ENCODE data around the gene SYNM.

Gene SYNM

GRCh38 chr15:99131441-99132023 is 26.7 kb downstream of the SYNM start:
- Histone ChIP-seq H3K9me3 (ENCODE audit: insufficient read depth, low read length) (no peaks in the 10 kb centered on the region), H3K79me2 (ENCODE audit: low read length) (no peaks in the 10 kb centered on the region), H3K4me2 (ENCODE audit: low read length) (no peak overlapping the region), H4K20me1 (ENCODE audit: insufficient read depth, low read length) (no peaks in the 10 kb centered on the region), H3K27me3 (ENCODE audit: low read depth, low read length) (peaks cover 83% of the 10 kb centered on the region), H3K27ac (ENCODE audit: low read length) (no peak overlapping the region), H3K36me3 (replicated peaks; ENCODE audit: low read depth, low read length) (no peaks in the 10 kb centered on the region), H2AFZ (ENCODE audit: low read depth, low read length) (no peak overlapping the region), H3K4me1 (ENCODE audit: low read length) (peaks cover 18% of the 10 kb centered on the region), H3K4me3 (ENCODE audit: low read length) (no peak overlapping the region), H3K9ac (ENCODE audit: low read length) (no peak overlapping the region)
- TF ChIP-seq EZH2phosphoT487 (IDR thresholded peaks at IDR 0.05; ENCODE audit: low read depth), result no peak
- no peak for TF ChIP-seq CTCF (IDR thresholded peaks at IDR 0.05; ENCODE audit: low read depth, low read length)

- H3K36me3 ChIP-seq (replicated peaks; ENCODE audit: low read depth, low read length), result no peaks in the 10 kb centered on the region
Observed at GRCh38 chr15:99132122-99132521, 27.2 kb downstream of the SYNM start.

GRCh38 chr15:99132634-99133287 is 27.9 kb downstream of the SYNM start:
- no peak for TF ChIP-seq EZH2phosphoT487 (IDR thresholded peaks at IDR 0.05; ENCODE audit: low read depth)
- no peak for TF ChIP-seq CTCF (IDR thresholded peaks at IDR 0.05; ENCODE audit: low read depth, low read length)
- no peak overlapping the region for H3K4me3 ChIP-seq (ENCODE audit: low read length)
- no peak overlapping the region for H2AFZ ChIP-seq (ENCODE audit: low read depth, low read length)
- H3K9me3 ChIP-seq (ENCODE audit: insufficient read depth, low read length), result no peaks in the 10 kb centered on the region
- peaks cover 18% of the 10 kb centered on the region for H3K4me1 ChIP-seq (ENCODE audit: low read length)
- H3K27me3 ChIP-seq (ENCODE audit: low read depth, low read length), result peaks cover 71% of the 10 kb centered on the region
- H3K36me3 ChIP-seq (replicated peaks; ENCODE audit: low read depth, low read length), result no peaks in the 10 kb centered on the region
- H4K20me1 ChIP-seq (ENCODE audit: insufficient read depth, low read length), result no peaks in the 10 kb centered on the region
- no peaks in the 10 kb centered on the region for H3K79me2 ChIP-seq (ENCODE audit: low read length)
- no peak overlapping the region for H3K27ac ChIP-seq (ENCODE audit: low read length)
- no peak overlapping the region for H3K9ac ChIP-seq (ENCODE audit: low read length)
- H3K4me2 ChIP-seq (ENCODE audit: low read length), result no peak overlapping the region

More at GRCh38 chr15:99132122-99132521, 27.2 kb downstream of the SYNM start:
- Histone ChIP-seq H2AFZ (ENCODE audit: low read depth, low read length) (no peak overlapping the region), H3K27ac (ENCODE audit: low read length) (no peak overlapping the region), H3K4me1 (ENCODE audit: low read length) (peaks cover 18% of the 10 kb centered on the region), H3K9me3 (ENCODE audit: insufficient read depth, low read length) (no peaks in the 10 kb centered on the region), H3K4me2 (ENCODE audit: low read length) (no peak overlapping the region), H3K79me2 (ENCODE audit: low read length) (no peaks in the 10 kb centered on the region), H3K9ac (ENCODE audit: low read length) (no peak overlapping the region), H4K20me1 (ENCODE audit: insufficient read depth, low read length) (no peaks in the 10 kb centered on the region), H3K4me3 (ENCODE audit: low read length) (no peak overlapping the region), H3K27me3 (ENCODE audit: low read depth, low read length) (peaks cover 77% of the 10 kb centered on the region)
- TF ChIP-seq EZH2phosphoT487 (IDR thresholded peaks at IDR 0.05; ENCODE audit: low read depth) (no peak), CTCF (IDR thresholded peaks at IDR 0.05; ENCODE audit: low read depth, low read length) (no peak)

- Histone ChIP-seq H2AFZ (ENCODE audit: low read depth, low read length) (no peak overlapping the region), H3K27ac (ENCODE audit: low read length) (no peak overlapping the region)
Observed at GRCh38 chr15:99134317-99134821, 29.5 kb downstream of the SYNM start.

More at GRCh38 chr15:99134317-99134821, 29.5 kb downstream of the SYNM start:
- Histone ChIP-seq H3K27me3 (ENCODE audit: low read depth, low read length) (peaks cover 55% of the 10 kb centered on the region), H3K4me1 (ENCODE audit: low read length) (peaks cover 11% of the 10 kb centered on the region), H3K36me3 (replicated peaks; ENCODE audit: low read depth, low read length) (no peaks in the 10 kb centered on the region), H3K79me2 (ENCODE audit: low read length) (no peaks in the 10 kb centered on the region), H3K9ac (ENCODE audit: low read length) (no peak overlapping the region), H3K9me3 (ENCODE audit: insufficient read depth, low read length) (no peaks in the 10 kb centered on the region), H3K4me2 (ENCODE audit: low read length) (no peak overlapping the region), H3K4me3 (ENCODE audit: low read length) (no peak overlapping the region), H4K20me1 (ENCODE audit: insufficient read depth, low read length) (no peaks in the 10 kb centered on the region)
- TF ChIP-seq CTCF (IDR thresholded peaks at IDR 0.05; ENCODE audit: low read depth, low read length) (no peak), EZH2phosphoT487 (IDR thresholded peaks at IDR 0.05; ENCODE audit: low read depth) (no peak)
